ENCODE data around the gene CDH12. TPM values are rescaled to one million over a fixed set of nuclear protein-coding genes. Genes with fewer than 3 reads are reported as not detected.

Gene CDH12
- total RNA-seq, 1 donor from 2014 or later, result not detected

GRCh38 chr5:22590677-22591268 lies 262.4 kb downstream of the CDH12 start:
- Histone ChIP-seq H3K4me1 (ENCODE audit: insufficient read depth, low read length) (no peaks in the 10 kb centered on the region), H3K9ac (ENCODE audit: low read length) (no peak overlapping the region), H3K79me2 (ENCODE audit: insufficient read depth, low read length) (no peaks in the 10 kb centered on the region), H3K36me3 (ENCODE audit: insufficient read depth, low read length) (no peaks in the 10 kb centered on the region), H3K27me3 (ENCODE audit: insufficient read depth, low read length) (no peaks in the 10 kb centered on the region), H3K9me3 (ENCODE audit: insufficient read depth, low read depth, low read length) (no peaks in the 10 kb centered on the region), H2AFZ (ENCODE audit: low read depth, low read length) (no peak overlapping the region), H4K20me1 (ENCODE audit: insufficient read depth, low read length) (no peaks in the 10 kb centered on the region), H3K4me3 (ENCODE audit: insufficient read depth, low read depth, low read length) (no peak overlapping the region), H3K4me2 (ENCODE audit: low read length) (no peak overlapping the region), H3K27ac (ENCODE audit: low read depth, low read length) (no peak overlapping the region)
- no peaks in the 10 kb centered on the region for H3K27me3 Mint-ChIP-seq (ENCODE audit: low read depth, unreplicated experiment)
- no peak overlapping the region for H3K27ac Mint-ChIP-seq (ENCODE audit: unreplicated experiment)
- no peak for DNase-seq (ENCODE audit: low read depth)
- H3K36me3 Mint-ChIP-seq (ENCODE audit: low read depth, unreplicated experiment), result no peaks in the 10 kb centered on the region
- H3K9me3 Mint-ChIP-seq (ENCODE audit: unreplicated experiment), result no peaks in the 10 kb centered on the region
- no peak for TF ChIP-seq CTCF (IDR thresholded peaks at IDR 0.05; ENCODE audit: insufficient read depth, low read depth, low read length)
- TF ChIP-seq EZH2 (IDR thresholded peaks at IDR 0.05; ENCODE audit: insufficient read depth, low read length), result no peak
- FAIRE-seq, result no peak
- no peak overlapping the region for H3K4me3 Mint-ChIP-seq (ENCODE audit: unreplicated experiment)
- no peaks in the 10 kb centered on the region for H3K4me1 Mint-ChIP-seq (ENCODE audit: low read depth, unreplicated experiment)

DNA sequence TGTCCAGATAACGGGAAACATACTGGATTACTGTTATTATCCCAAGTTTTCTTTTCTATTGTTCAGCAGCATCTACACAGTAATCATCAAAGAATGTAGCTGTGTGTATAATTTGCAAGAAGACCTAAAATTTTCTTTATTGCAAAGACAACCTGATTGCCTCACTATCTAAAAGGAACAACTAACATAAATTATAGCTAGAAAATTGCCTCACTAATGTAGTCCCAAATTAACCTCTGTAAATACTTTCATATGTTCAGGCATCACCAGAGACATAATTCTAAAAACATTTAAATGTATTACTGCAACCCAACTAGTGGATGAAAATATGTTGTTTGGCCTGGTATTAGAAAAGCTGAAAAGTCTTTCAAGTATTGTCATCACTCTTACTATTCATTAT lies 275.4 kb downstream of the CDH12 start:
- Histone ChIP-seq H3K9me3 (ENCODE audit: insufficient read depth, low read depth, low read length) (no peaks in the 10 kb centered on the region), H4K20me1 (ENCODE audit: insufficient read depth, low read length) (no peaks in the 10 kb centered on the region), H3K9ac (ENCODE audit: low read length) (no peak overlapping the region), H3K79me2 (ENCODE audit: insufficient read depth, low read length) (no peaks in the 10 kb centered on the region), H2AFZ (ENCODE audit: low read depth, low read length) (no peak overlapping the region), H3K4me2 (ENCODE audit: low read length) (no peak overlapping the region), H3K36me3 (ENCODE audit: insufficient read depth, low read length) (no peaks in the 10 kb centered on the region), H3K27ac (ENCODE audit: low read depth, low read length) (no peak overlapping the region), H3K27me3 (ENCODE audit: insufficient read depth, low read length) (no peaks in the 10 kb centered on the region), H3K4me1 (ENCODE audit: insufficient read depth, low read length) (no peaks in the 10 kb centered on the region), H3K4me3 (ENCODE audit: insufficient read depth, low read depth, low read length) (no peak overlapping the region)
- no peaks in the 10 kb centered on the region for H3K36me3 Mint-ChIP-seq (ENCODE audit: low read depth, unreplicated experiment)
- FAIRE-seq (no peak), DNase-seq (ENCODE audit: low read depth) (no peak)
- TF ChIP-seq CTCF (IDR thresholded peaks at IDR 0.05; ENCODE audit: insufficient read depth, low read depth, low read length) (no peak), EZH2 (IDR thresholded peaks at IDR 0.05; ENCODE audit: insufficient read depth, low read length) (no peak)
- no peaks in the 10 kb centered on the region for H3K9me3 Mint-ChIP-seq (ENCODE audit: unreplicated experiment)
- H3K4me3 Mint-ChIP-seq (ENCODE audit: unreplicated experiment), result no peak overlapping the region
- H3K4me1 Mint-ChIP-seq (ENCODE audit: low read depth, unreplicated experiment), result no peaks in the 10 kb centered on the region
- no peaks in the 10 kb centered on the region for H3K27me3 Mint-ChIP-seq (ENCODE audit: low read depth, unreplicated experiment)
- H3K27ac Mint-ChIP-seq (ENCODE audit: unreplicated experiment), result no peak overlapping the region

DNA sequence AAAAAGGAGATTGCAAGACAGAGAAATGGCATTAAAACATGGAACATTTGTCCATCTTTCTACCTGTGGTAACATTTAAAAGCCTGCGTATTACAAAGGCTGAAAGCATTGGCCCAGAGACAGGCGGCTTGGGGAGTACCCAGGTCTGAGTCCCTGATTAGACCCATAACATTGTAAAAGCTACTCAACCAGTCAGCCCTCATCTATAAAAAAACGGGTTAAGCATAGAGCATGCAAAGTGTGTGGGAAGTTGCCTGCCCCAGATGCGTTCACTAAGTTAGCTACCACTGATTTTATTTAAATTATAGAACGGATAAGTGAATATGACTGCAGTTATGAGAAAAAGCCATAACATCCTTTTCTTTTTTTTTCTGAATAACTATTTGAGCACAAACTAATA lies 276.1 kb downstream of the CDH12 start:
- FAIRE-seq (no peak), DNase-seq (ENCODE audit: low read depth) (no peak)
- no peak overlapping the region for H3K4me3 Mint-ChIP-seq (ENCODE audit: unreplicated experiment)
- TF ChIP-seq CTCF (IDR thresholded peaks at IDR 0.05; ENCODE audit: insufficient read depth, low read depth, low read length), result no peak
- H3K27me3 Mint-ChIP-seq (ENCODE audit: low read depth, unreplicated experiment), result no peaks in the 10 kb centered on the region
- no peaks in the 10 kb centered on the region for H3K9me3 ChIP-seq (ENCODE audit: insufficient read depth, low read depth, low read length)
- no peak overlapping the region for H3K27ac ChIP-seq (ENCODE audit: low read depth, low read length)
- H3K4me3 ChIP-seq (ENCODE audit: insufficient read depth, low read depth, low read length), result no peak overlapping the region
- H3K4me2 ChIP-seq (ENCODE audit: low read length), result no peak overlapping the region
- H4K20me1 ChIP-seq (ENCODE audit: insufficient read depth, low read length), result no peaks in the 10 kb centered on the region
- no peaks in the 10 kb centered on the region for H3K9me3 Mint-ChIP-seq (ENCODE audit: unreplicated experiment)
- H3K4me1 Mint-ChIP-seq (ENCODE audit: low read depth, unreplicated experiment), result no peaks in the 10 kb centered on the region
- no peaks in the 10 kb centered on the region for H3K27me3 ChIP-seq (ENCODE audit: insufficient read depth, low read length)
- H3K9ac ChIP-seq (ENCODE audit: low read length), result no peak overlapping the region
- H3K36me3 Mint-ChIP-seq (ENCODE audit: low read depth, unreplicated experiment), result no peaks in the 10 kb centered on the region
- H3K4me1 ChIP-seq (ENCODE audit: insufficient read depth, low read length), result no peaks in the 10 kb centered on the region
- no peaks in the 10 kb centered on the region for H3K36me3 ChIP-seq (ENCODE audit: insufficient read depth, low read length)
- no peak overlapping the region for H3K27ac Mint-ChIP-seq (ENCODE audit: unreplicated experiment)
- no peak overlapping the region for H2AFZ ChIP-seq (ENCODE audit: low read depth, low read length)
- H3K79me2 ChIP-seq (ENCODE audit: insufficient read depth, low read length), result no peaks in the 10 kb centered on the region
